Chondrocyte (in vitro differentiated cells): ENCODE results near the gene HINT3. TPM values are rescaled to one million over a fixed set of nuclear protein-coding genes. Genes with fewer than 3 reads are reported as not detected.

Experiments
- DNase-seq: peaks from one replicate; pipeline ENCODE4 v3.0.0; 2021; ENCODE audit warnings: mixed read lengths, low spot score
- H3K27ac Mint-ChIP-seq: one replicate; pipeline ENCODE4 v1.8.0; 2021; ENCODE audit warnings: mild to moderate bottlenecking, moderate library complexity, mixed read lengths; ENCODE audit not compliant: unreplicated experiment
- H3K27me3 Mint-ChIP-seq: 2 replicates; pipeline ENCODE4 v1.8.0; 2021; ENCODE audit warnings: low read depth, mixed read lengths
- H3K36me3 Mint-ChIP-seq: 2 replicates; pipeline ENCODE4 v1.8.0; 2021; ENCODE audit warnings: low read depth, mixed read lengths
- H3K4me1 Mint-ChIP-seq: 2 replicates; pipeline ENCODE4 v1.8.0; 2021; ENCODE audit warnings: low read depth, mild to moderate bottlenecking, mixed read lengths
- H3K4me3 Mint-ChIP-seq: one replicate; pipeline ENCODE4 v1.8.0; 2021; ENCODE audit warnings: mild to moderate bottlenecking, moderate library complexity, mixed read lengths; ENCODE audit not compliant: unreplicated experiment
- H3K9me3 Mint-ChIP-seq: 2 replicates; pipeline ENCODE4 v1.8.0; 2021; ENCODE audit warnings: low read depth, mixed read lengths
- CTCF ChIP-seq: fragments of 200-600 bp; sonication (generic); IDR thresholded peaks from 2 replicates; pipeline ENCODE4 v1.5.0; 2021; ENCODE audit warnings: antibody characterized with exemption, mild to moderate bottlenecking, moderate library complexity
- total RNA-seq: library from RNA; stranded (reverse); gene quantifications from 3 replicates; pipeline ENCODE4 v1.2.1, GENCODE V29; 2021

HINT3 gene
- total RNA-seq, 1 donor from 2014 or later = 19.7 TPM

- Mint-ChIP-seq H3K4me3 (no peak overlapping the region), H3K36me3 (no peaks in the 10 kb centered on the region), H3K27me3 (no peaks in the 10 kb centered on the region), H3K4me1 (peaks cover 11% of the 10 kb centered on the region), H3K27ac (no peak overlapping the region), H3K9me3 (no peaks in the 10 kb centered on the region)
- TF ChIP-seq CTCF = no peak
- DNase-seq = no peak
Observed at GRCh38 chr6:125955973-125956372, 597 bp upstream of the HINT3 start.

DNA sequence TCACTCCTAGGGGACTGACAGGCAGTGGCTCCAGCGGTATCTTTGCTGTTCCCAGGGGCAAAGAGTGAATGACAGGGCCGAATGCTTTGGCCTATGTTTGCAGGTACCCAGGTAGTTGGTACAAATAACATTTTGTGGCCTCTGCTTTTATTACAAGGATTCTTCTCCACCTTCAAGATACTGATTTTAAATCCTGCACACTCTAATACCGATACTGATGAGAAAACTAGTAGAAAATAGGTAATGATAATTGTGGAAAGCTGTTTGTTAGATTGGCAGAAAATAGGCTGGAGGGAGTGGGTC lies 772 bp downstream of the HINT3 start:
- H3K4me3 Mint-ChIP-seq = no peak overlapping the region
- DNase-seq = no peak
- no peaks in the 10 kb centered on the region for H3K27me3 Mint-ChIP-seq
- TF ChIP-seq CTCF = no peak
- H3K27ac Mint-ChIP-seq = no peak overlapping the region
- H3K4me1 Mint-ChIP-seq = peaks cover 11% of the 10 kb centered on the region
- no peaks in the 10 kb centered on the region for H3K9me3 Mint-ChIP-seq
- H3K36me3 Mint-ChIP-seq = no peaks in the 10 kb centered on the region

DNA sequence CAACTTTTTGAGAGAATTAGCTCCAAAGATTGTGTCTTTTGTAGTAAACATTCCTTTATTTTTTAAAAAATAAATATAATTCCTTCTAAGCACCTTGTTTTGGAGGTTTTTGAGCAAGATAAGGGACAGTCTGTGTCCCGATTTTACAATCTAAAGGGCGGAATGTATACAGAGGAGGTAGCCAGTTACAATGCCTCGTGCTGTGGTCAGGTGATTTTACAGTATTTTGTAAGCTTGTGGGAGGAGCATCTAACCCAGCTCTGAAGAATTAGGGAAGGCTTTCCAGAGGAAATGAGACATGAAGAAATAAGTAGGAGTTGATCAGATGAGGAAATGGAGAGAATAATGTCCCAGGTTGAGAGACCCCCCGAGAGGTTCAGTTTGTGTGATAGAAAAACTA lies 1.3 kb downstream of the HINT3 start:
- Mint-ChIP-seq H3K27ac (no peak overlapping the region), H3K4me1 (peaks cover 12% of the 10 kb centered on the region), H3K4me3 (no peak overlapping the region), H3K27me3 (no peaks in the 10 kb centered on the region), H3K36me3 (no peaks in the 10 kb centered on the region), H3K9me3 (no peaks in the 10 kb centered on the region)
- no peak for DNase-seq
- TF ChIP-seq CTCF = no peak

- DNase-seq = no peak
- H3K27ac Mint-ChIP-seq = no peak overlapping the region
- H3K4me1 Mint-ChIP-seq = peaks cover 12% of the 10 kb centered on the region
- H3K36me3 Mint-ChIP-seq = no peaks in the 10 kb centered on the region
- H3K9me3 Mint-ChIP-seq = no peaks in the 10 kb centered on the region
- no peaks in the 10 kb centered on the region for H3K27me3 Mint-ChIP-seq
- TF ChIP-seq CTCF = no peak
- H3K4me3 Mint-ChIP-seq = no peak overlapping the region
Observed at GRCh38 chr6:125959041-125959440, 2.5 kb downstream of the HINT3 start.

GRCh38 chr6:125961117-125961516 lies 4.5 kb downstream of the HINT3 start:
- no peak for DNase-seq
- no peaks in the 10 kb centered on the region for H3K9me3 Mint-ChIP-seq

More at GRCh38 chr6:125961117-125961516, 4.5 kb downstream of the HINT3 start:
- no peak overlapping the region for H3K4me3 Mint-ChIP-seq
- no peaks in the 10 kb centered on the region for H3K27me3 Mint-ChIP-seq
- H3K4me1 Mint-ChIP-seq = peaks cover 9% of the 10 kb centered on the region
- TF ChIP-seq CTCF = no peak
- H3K36me3 Mint-ChIP-seq = no peaks in the 10 kb centered on the region
- no peak overlapping the region for H3K27ac Mint-ChIP-seq
